GM12878 (cell line): Measurements from ENCODE around the gene NAALADL2. TPM values are rescaled to one million over a fixed set of nuclear protein-coding genes. Genes with fewer than 3 reads are reported as not detected.

ENCODE experiments used
- ATAC-seq: fragments of 200-7000 bp; cut with Tn5 transposase; 3 replicates; pipeline ENCODE4 v1.9.1; 2020; ENCODE audit warnings: mild to moderate bottlenecking, moderate library complexity
- BruUV-seq: library from RNA; stranded (reverse); fragments of 400-500 nt; replicated peaks from 2 replicates; lab custom pipeline; 2021; lab: Mats Ljungman, UMichigan
- CTCF ChIA-PET: fragments of 300-600 bp; sonication (Branson Sonifier 250); formaldehyde crosslinking; extraction: SDS; loops from one replicate; lab custom pipeline; 2021; ENCODE audit warnings: inconsistent platforms; lab: Yijun Ruan, JAX
- POLR2A ChIA-PET: fragments of 350-600 bp; formaldehyde crosslinking; extraction: SDS; loops from one replicate; lab custom pipeline; 2021; ENCODE audit warnings: inconsistent platforms; lab: Charles Lee
- RAD21 ChIA-PET: fragments of 300-600 bp; sonication (Branson Sonifier 250); formaldehyde crosslinking; loops from one replicate; lab custom pipeline; 2023; ENCODE audit warnings: antibody characterized with exemption; ENCODE audit not compliant: unreplicated experiment; lab: Charles Lee
- SMC1A ChIA-PET: fragments of 300-600 bp; sonication (Branson Sonifier 250); formaldehyde crosslinking; loops from one replicate; lab custom pipeline; 2023; ENCODE audit not compliant: unreplicated experiment, uncharacterized antibody; lab: Charles Lee
- DNase-seq: peaks from one replicate; pipeline ENCODE4 v3.0.0-alpha.2; 2011; ENCODE audit warnings: low read depth, low spot score
- FAIRE-seq: peaks from 3 replicates; lab custom pipeline; 2011; peaks lifted over from hg19 to GRCh38; lab: Jason Lieb, UNC
- H2AFZ ChIP-seq: 2 replicates; pipeline ENCODE4 v1.6.0; 2011; ENCODE audit warnings: low read depth, low read length, control low read depth; ENCODE audit not compliant: control insufficient read depth
- H3K27ac ChIP-seq: 2 replicates; pipeline ENCODE4 v1.5.1; 2011; ENCODE audit warnings: control low read depth; ENCODE audit not compliant: control insufficient read depth, insufficient read depth
- H3K27me3 ChIP-seq, 2 experiments: replicated peaks in 1 of 2; 2 replicates each; pipeline versions ENCODE4 v1.6.0 to v1.6.1; 2011; ENCODE audit warnings: low read length in 1 of 2; ENCODE audit not compliant: control insufficient read depth in 2 of 2, insufficient read depth in 2 of 2
- H3K36me3 ChIP-seq, 2 experiments: 2 replicates each; pipeline ENCODE4 v1.5.1; 2011; ENCODE audit warnings: low read length in 1 of 2; ENCODE audit not compliant: control insufficient read depth in 2 of 2, insufficient read depth in 2 of 2
- H3K4me1 ChIP-seq: 2 replicates; pipeline ENCODE4 v1.6.1; 2011; ENCODE audit warnings: mild to moderate bottlenecking, low read length, moderate library complexity, mixed read lengths; ENCODE audit not compliant: control insufficient read depth, insufficient read depth
- H3K4me2 ChIP-seq: 2 replicates; pipeline ENCODE4 v1.6.0; 2011; ENCODE audit warnings: control low read depth; ENCODE audit not compliant: control insufficient read depth, insufficient read depth
- H3K4me3 ChIP-seq: fragments of 200-600 bp; sonication (generic); 2 replicates; pipeline ENCODE4 v1.5.1; 2016
- H3K79me2 ChIP-seq: 2 replicates; pipeline ENCODE4 v1.6.0; 2011; ENCODE audit warnings: low read length; ENCODE audit not compliant: control insufficient read depth, insufficient read depth
- H3K9ac ChIP-seq: 2 replicates; pipeline ENCODE4 v1.8.0; 2011; ENCODE audit warnings: low read length, control low read depth, mixed read lengths; ENCODE audit not compliant: control insufficient read depth, insufficient read depth
- H3K9me3 ChIP-seq: replicated peaks from 3 replicates; pipeline ENCODE4 v1.5.1; 2011; ENCODE audit warnings: mild to moderate bottlenecking, low read length; ENCODE audit not compliant: control insufficient read depth, insufficient read depth
- H4K20me1 ChIP-seq: 2 replicates; pipeline ENCODE4 v1.6.0; 2011; ENCODE audit not compliant: control insufficient read depth, insufficient read depth
- ATF3 ChIP-seq: IDR thresholded peaks from 2 replicates; pipeline ENCODE4 v1.6.1; 2011; ENCODE audit warnings: low read depth, mild to moderate bottlenecking, low read length, moderate library complexity, borderline replicate concordance; ENCODE audit errors: extremely low read depth
- CBX5 ChIP-seq: sonication (generic); IDR thresholded peaks from 2 replicates; pipeline ENCODE4 v1.6.1; 2016; ENCODE audit warnings: low read depth, moderate library complexity, mild to moderate bottlenecking, inconsistent platforms
- CREM ChIP-seq: IDR thresholded peaks from 2 replicates; pipeline ENCODE4 v1.6.1; 2014; ENCODE audit warnings: antibody characterized with exemption, low read depth
- HDGF ChIP-seq: fragments of 450-650 bp; IDR thresholded peaks from 2 replicates; pipeline ENCODE4 v1.6.1; 2016; ENCODE audit warnings: antibody characterized with exemption
- JUNB ChIP-seq: IDR thresholded peaks from 2 replicates; pipeline ENCODE4 v1.6.1; 2016; ENCODE audit warnings: antibody characterized with exemption, mild to moderate bottlenecking
- KLF5 ChIP-seq: fragments of 450-650 bp; IDR thresholded peaks from 2 replicates; pipeline ENCODE4 v1.6.1; 2014; ENCODE audit warnings: mild to moderate bottlenecking; ENCODE audit not compliant: partially characterized antibody
- SMAD5 ChIP-seq: IDR thresholded peaks from 2 replicates; pipeline ENCODE4 v1.6.1; 2016; ENCODE audit warnings: antibody characterized with exemption, low read depth
- SMC3 ChIP-seq: IDR thresholded peaks from 2 replicates; pipeline ENCODE4 v1.6.1; 2011; ENCODE audit warnings: low read length, improper control_type of control experiment, borderline replicate concordance
- ZNF217 ChIP-seq: fragments of 450-650 bp; IDR thresholded peaks from 2 replicates; pipeline ENCODE4 v1.6.1; 2017; ENCODE audit warnings: antibody characterized with exemption, mild to moderate bottlenecking
- in situ Hi-C: fragments of 300-500 bp; cut with MboI; formaldehyde crosslinking; loops from 9 replicates; pipeline ENCODE4 v1.14.3; 2018; ENCODE audit warnings: mixed read lengths
- intact Hi-C: fragments of 100-400 bp; cut with micrococcal nuclease; formaldehyde crosslinking; loops from one replicate; pipeline ENCODE4 v1.14.2; 2022; ENCODE audit not compliant: unreplicated experiment
- polyA plus RNA-seq, 11 experiments: library from polyadenylated mRNA; depleted of rRNA in 4 of 11; unstranded in 6 of 11; stranded (reverse) in 5 of 11; fragments of >200 nt; fragmentation: Nextera tagmentation in 4 of 11; fragmentation: Illumina TruSeq in 1 of 11; extraction: Ambion mirVana in 4 of 11; extraction: Trizol in 1 of 11; gene quantifications; 1 replicate in 1 of 11; 2 replicates in 10 of 11; pipeline versions ENCODE4 v1.2.1 to v1.2.3, GENCODE V29; 2011 to 2016; ENCODE audit warnings: inconsistent platforms in 2 of 11, missing spikeins in 2 of 11, low read depth in 1 of 11
- total RNA-seq, 4 experiments: library from RNA; depleted of rRNA in 3 of 4; stranded (reverse); fragments of >200 nt in 3 of 4; fragmentation: Illumina TruSeq in 1 of 4; extraction: Trizol in 1 of 4; gene quantifications; 2 replicates each; pipeline versions ENCODE4 v1.2.1 to v1.2.3, GENCODE V29; 2013 to 2021
- TF ChIP-seq, protein P1 (sequence below): fragments of 450-650 bp; IDR thresholded peaks from 2 replicates; pipeline ENCODE4 v1.6.1; 2017; ENCODE audit warnings: mild to moderate bottlenecking, moderate library complexity
- TF ChIP-seq, protein P2 (sequence below): IDR thresholded peaks from 2 replicates; pipeline ENCODE4 v1.6.1; 2012; ENCODE audit warnings: low read depth, low read length, improper control_type of control experiment

The NAALADL2 gene
- total and polyA plus RNA-seq, 10 of the 15 experiments (the other 5 are each of a cell fraction or from before 2014, with no cell fraction given): 0.06 to 10.8 (median 0.46) TPM

GRCh38 chr3:174862666-174863065 is 3.5 kb downstream of the NAALADL2 start (continued):
- TF ChIP-seq, protein P1, sequence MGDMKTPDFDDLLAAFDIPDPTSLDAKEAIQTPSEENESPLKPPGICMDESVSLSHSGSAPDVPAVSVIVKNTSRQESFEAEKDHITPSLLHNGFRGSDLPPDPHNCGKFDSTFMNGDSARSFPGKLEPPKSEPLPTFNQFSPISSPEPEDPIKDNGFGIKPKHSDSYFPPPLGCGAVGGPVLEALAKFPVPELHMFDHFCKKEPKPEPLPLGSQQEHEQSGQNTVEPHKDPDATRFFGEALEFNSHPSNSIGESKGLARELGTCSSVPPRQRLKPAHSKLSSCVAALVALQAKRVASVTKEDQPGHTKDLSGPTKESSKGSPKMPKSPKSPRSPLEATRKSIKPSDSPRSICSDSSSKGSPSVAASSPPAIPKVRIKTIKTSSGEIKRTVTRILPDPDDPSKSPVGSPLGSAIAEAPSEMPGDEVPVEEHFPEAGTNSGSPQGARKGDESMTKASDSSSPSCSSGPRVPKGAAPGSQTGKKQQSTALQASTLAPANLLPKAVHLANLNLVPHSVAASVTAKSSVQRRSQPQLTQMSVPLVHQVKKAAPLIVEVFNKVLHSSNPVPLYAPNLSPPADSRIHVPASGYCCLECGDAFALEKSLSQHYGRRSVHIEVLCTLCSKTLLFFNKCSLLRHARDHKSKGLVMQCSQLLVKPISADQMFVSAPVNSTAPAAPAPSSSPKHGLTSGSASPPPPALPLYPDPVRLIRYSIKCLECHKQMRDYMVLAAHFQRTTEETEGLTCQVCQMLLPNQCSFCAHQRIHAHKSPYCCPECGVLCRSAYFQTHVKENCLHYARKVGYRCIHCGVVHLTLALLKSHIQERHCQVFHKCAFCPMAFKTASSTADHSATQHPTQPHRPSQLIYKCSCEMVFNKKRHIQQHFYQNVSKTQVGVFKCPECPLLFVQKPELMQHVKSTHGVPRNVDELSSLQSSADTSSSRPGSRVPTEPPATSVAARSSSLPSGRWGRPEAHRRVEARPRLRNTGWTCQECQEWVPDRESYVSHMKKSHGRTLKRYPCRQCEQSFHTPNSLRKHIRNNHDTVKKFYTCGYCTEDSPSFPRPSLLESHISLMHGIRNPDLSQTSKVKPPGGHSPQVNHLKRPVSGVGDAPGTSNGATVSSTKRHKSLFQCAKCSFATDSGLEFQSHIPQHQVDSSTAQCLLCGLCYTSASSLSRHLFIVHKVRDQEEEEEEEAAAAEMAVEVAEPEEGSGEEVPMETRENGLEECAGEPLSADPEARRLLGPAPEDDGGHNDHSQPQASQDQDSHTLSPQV: no peak
- no peak for TF ChIP-seq KLF5
- TF ChIP-seq, protein P2, sequence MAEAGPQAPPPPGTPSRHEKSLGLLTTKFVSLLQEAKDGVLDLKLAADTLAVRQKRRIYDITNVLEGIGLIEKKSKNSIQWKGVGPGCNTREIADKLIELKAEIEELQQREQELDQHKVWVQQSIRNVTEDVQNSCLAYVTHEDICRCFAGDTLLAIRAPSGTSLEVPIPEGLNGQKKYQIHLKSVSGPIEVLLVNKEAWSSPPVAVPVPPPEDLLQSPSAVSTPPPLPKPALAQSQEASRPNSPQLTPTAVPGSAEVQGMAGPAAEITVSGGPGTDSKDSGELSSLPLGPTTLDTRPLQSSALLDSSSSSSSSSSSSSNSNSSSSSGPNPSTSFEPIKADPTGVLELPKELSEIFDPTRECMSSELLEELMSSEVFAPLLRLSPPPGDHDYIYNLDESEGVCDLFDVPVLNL: no peak

GRCh38 chr3:174863488-174863887 is 4.4 kb downstream of the NAALADL2 start:
- FAIRE-seq (no peak), ATAC-seq (no peak), DNase-seq (no peak)
- Histone ChIP-seq H3K79me2 (no peaks in the 10 kb centered on the region), H3K9me3 (no peaks in the 10 kb centered on the region), H2AFZ (no peak overlapping the region), H3K27ac (no peak overlapping the region), H3K4me1 (no peaks in the 10 kb centered on the region), H3K36me3 (no peaks in the 10 kb centered on the region), H3K9ac (no peak overlapping the region), H3K4me3 (no peak overlapping the region), H3K27me3 (no peaks in the 10 kb centered on the region), H3K4me2 (no peak overlapping the region), H4K20me1 (no peaks in the 10 kb centered on the region)
- ChIA-PET RAD21 (interaction anchor here (2.0 kb wide), 1 partner anchor 1078 kb away, joined by 4 read pairs; no protein-coding TSS in a partner anchor), CTCF (no interaction called here), POLR2A (interaction anchor here (0.6 kb wide), 1 partner anchor 79 kb away, joined by 6 read pairs; no protein-coding TSS in a partner anchor), SMC1A (no interaction called here)
- intact Hi-C loops: loop anchor here (10.0 kb wide), 1 partner anchor 1081 kb away; no protein-coding TSS in a partner anchor
- no peak for TF ChIP-seq SMAD5
- no peak for TF ChIP-seq CREM
- TF ChIP-seq SMC3: no peak
- no peak for TF ChIP-seq ZNF217
- TF ChIP-seq HDGF: no peak
- no peak for TF ChIP-seq JUNB
- TF ChIP-seq CBX5: no peak
- no peak for TF ChIP-seq ATF3
- in situ Hi-C loops: no loop called here
- BruUV-seq: no TSS peak
